Type B pancreatic cell (in vitro differentiated cells): ENCODE results near the gene KCNQ5. TPM values are rescaled to one million over a fixed set of nuclear protein-coding genes. Genes with fewer than 3 reads are reported as not detected.

ENCODE experiments used
- DNase-seq: peaks from one replicate; pipeline ENCODE4 v3.0.0; 2021; ENCODE audit warnings: mixed read lengths; ENCODE audit not compliant: unreplicated experiment; ENCODE audit errors: extremely low spot score
- H3K27ac Mint-ChIP-seq: 2 replicates; pipeline ENCODE4 v1.8.0; 2021; ENCODE audit warnings: mild to moderate bottlenecking, mixed read lengths
- H3K27me3 Mint-ChIP-seq: 2 replicates; pipeline ENCODE4 v1.8.0; 2021; ENCODE audit warnings: mixed read lengths
- H3K36me3 Mint-ChIP-seq: 2 replicates; pipeline ENCODE4 v1.8.0; 2021; ENCODE audit warnings: mixed read lengths
- H3K4me1 Mint-ChIP-seq: one replicate; pipeline ENCODE4 v1.8.0; 2021; ENCODE audit warnings: mixed read lengths; ENCODE audit not compliant: unreplicated experiment
- H3K4me3 Mint-ChIP-seq: 2 replicates; pipeline ENCODE4 v1.8.0; 2021; ENCODE audit warnings: mild to moderate bottlenecking, mixed read lengths
- H3K9me3 Mint-ChIP-seq: 2 replicates; pipeline ENCODE4 v1.8.0; 2021; ENCODE audit warnings: mixed read lengths
- CTCF ChIP-seq: fragments of 200-600 bp; sonication (generic); conservative IDR thresholded peaks from 2 replicates; pipeline ENCODE4 v1.5.0; 2021; ENCODE audit warnings: antibody characterized with exemption, mild to moderate bottlenecking
- total RNA-seq: library from RNA; stranded (reverse); gene quantifications from 2 replicates; pipeline ENCODE4 v1.2.1, GENCODE V29; 2021; ENCODE audit warnings: low replicate concordance

Gene KCNQ5
- total RNA-seq, 1 donor from 2014 or later = 1.7 TPM

GRCh38 chr6:72703093-72703492 lies 81.2 kb downstream of the KCNQ5 start:
- Mint-ChIP-seq H3K4me3 (no peak overlapping the region), H3K27me3 (no peaks in the 10 kb centered on the region), H3K9me3 (no peaks in the 10 kb centered on the region), H3K4me1 (no peaks in the 10 kb centered on the region), H3K36me3 (no peaks in the 10 kb centered on the region), H3K27ac (no peak overlapping the region)
- TF ChIP-seq CTCF = no peak
- DNase-seq = no peak

GRCh38 chr6:72704979-72705378 lies 83.1 kb downstream of the KCNQ5 start:
- Mint-ChIP-seq H3K36me3 (no peaks in the 10 kb centered on the region), H3K27me3 (no peaks in the 10 kb centered on the region), H3K4me1 (no peaks in the 10 kb centered on the region), H3K4me3 (no peak overlapping the region), H3K9me3 (no peaks in the 10 kb centered on the region), H3K27ac (no peak overlapping the region)
- no peak for TF ChIP-seq CTCF
- no peak for DNase-seq

DNA sequence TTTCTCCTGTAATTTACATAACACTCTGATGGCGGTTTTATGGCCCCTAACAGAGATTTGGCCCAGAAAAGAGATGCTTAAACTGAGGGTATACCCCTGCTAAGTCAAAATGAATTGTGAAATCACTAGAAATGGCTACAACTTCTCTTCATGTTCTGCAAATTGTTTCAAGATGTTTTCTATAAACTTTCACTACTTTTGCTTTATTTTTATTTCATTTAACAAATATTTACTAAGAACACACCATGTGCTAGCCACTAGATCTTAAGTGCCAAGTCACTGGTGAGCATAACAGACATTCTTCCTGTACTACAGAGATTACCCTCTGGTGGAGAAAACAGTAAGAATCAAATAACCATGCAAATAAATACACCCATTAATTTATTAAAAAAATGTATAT lies 87.6 kb downstream of the KCNQ5 start:
- H3K36me3 Mint-ChIP-seq = no peaks in the 10 kb centered on the region
- H3K4me1 Mint-ChIP-seq = no peaks in the 10 kb centered on the region
- H3K27me3 Mint-ChIP-seq = no peaks in the 10 kb centered on the region
- H3K9me3 Mint-ChIP-seq = no peaks in the 10 kb centered on the region
- H3K4me3 Mint-ChIP-seq = no peak overlapping the region
- DNase-seq = no peak
- no peak for TF ChIP-seq CTCF
- H3K27ac Mint-ChIP-seq = no peak overlapping the region

DNA sequence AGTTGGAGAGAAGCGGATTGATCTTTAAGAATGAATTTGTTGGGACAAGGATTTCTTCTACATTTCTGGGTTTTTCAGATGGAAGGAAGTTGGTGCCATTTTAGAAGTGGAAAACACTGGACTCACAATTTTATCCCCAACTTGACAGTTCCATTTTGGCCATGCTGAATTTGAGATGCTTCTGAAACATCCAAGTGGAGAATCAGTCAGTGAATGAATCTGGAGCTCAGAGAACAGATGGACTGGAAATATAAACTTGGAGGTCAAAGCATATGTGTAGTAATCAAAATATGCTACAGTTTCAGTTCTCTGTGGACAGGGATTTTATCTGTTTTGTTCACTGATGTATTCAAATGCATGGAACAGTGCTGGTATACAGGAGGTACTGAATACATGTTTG lies 89.9 kb downstream of the KCNQ5 start:
- no peaks in the 10 kb centered on the region for H3K9me3 Mint-ChIP-seq
- H3K4me1 Mint-ChIP-seq = no peaks in the 10 kb centered on the region
- H3K36me3 Mint-ChIP-seq = no peaks in the 10 kb centered on the region
- DNase-seq = no peak
- no peak for TF ChIP-seq CTCF
- H3K27ac Mint-ChIP-seq = no peak overlapping the region
- H3K4me3 Mint-ChIP-seq = no peak overlapping the region
- no peaks in the 10 kb centered on the region for H3K27me3 Mint-ChIP-seq

DNA sequence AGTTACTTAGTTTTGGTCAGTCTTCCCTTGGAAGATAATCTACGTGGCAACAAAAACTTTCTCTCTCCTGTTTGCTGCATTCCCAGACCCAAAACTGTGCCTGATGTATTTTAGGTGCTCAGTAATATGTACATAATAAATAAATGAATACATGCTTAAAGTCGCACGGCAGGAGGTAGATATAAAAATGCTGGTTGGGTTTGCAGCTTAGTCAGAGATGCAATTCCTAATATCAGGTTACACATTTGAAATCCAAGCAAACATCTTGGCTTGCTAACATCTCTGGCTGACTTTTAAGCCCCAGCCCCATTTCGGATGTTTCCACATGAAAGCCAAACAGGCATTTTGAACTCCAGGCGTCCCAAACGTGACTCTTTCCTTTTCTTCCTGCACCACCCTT lies 91.0 kb downstream of the KCNQ5 start:
- no peak for TF ChIP-seq CTCF
- no peaks in the 10 kb centered on the region for H3K27me3 Mint-ChIP-seq
- no peaks in the 10 kb centered on the region for H3K4me1 Mint-ChIP-seq
- H3K27ac Mint-ChIP-seq = no peak overlapping the region
- H3K9me3 Mint-ChIP-seq = no peaks in the 10 kb centered on the region
- H3K36me3 Mint-ChIP-seq = no peaks in the 10 kb centered on the region
- no peak overlapping the region for H3K4me3 Mint-ChIP-seq
- DNase-seq = no peak

GRCh38 chr6:72715119-72715518 lies 93.3 kb downstream of the KCNQ5 start:
- no peaks in the 10 kb centered on the region for H3K27me3 Mint-ChIP-seq
- H3K9me3 Mint-ChIP-seq = peaks cover 1% of the 10 kb centered on the region
- H3K27ac Mint-ChIP-seq = no peak overlapping the region
- no peak for TF ChIP-seq CTCF
- no peak for DNase-seq
- no peak overlapping the region for H3K4me3 Mint-ChIP-seq
- H3K4me1 Mint-ChIP-seq = no peaks in the 10 kb centered on the region
- H3K36me3 Mint-ChIP-seq = no peaks in the 10 kb centered on the region
